ENCODE results near the gene MAPK8IP3.

The MAPK8IP3 gene

GRCh38 chr16:1776672-1776955 lies 70.6 kb downstream of the MAPK8IP3 start:
- no peak for DNase-seq

- no peak for DNase-seq
Observed at GRCh38 chr16:1776991-1777374, 71.0 kb downstream of the MAPK8IP3 start.

- peak; percentile 34 for DNase-seq
Observed at GRCh38 chr16:1777375-1778199, 71.6 kb downstream of the MAPK8IP3 start.

GRCh38 chr16:1778200-1779179 lies 72.5 kb downstream of the MAPK8IP3 start:
- DNase-seq: no peak

GRCh38 chr16:1779234-1779701 lies 73.3 kb downstream of the MAPK8IP3 start:
- DNase-seq: no peak

- DNase-seq: peak; percentile 41
Observed at GRCh38 chr16:1779741-1780676, 74.0 kb downstream of the MAPK8IP3 start.

- DNase-seq: no peak
Observed at GRCh38 chr16:1780677-1781072, 74.7 kb downstream of the MAPK8IP3 start.

GRCh38 chr16:1781254-1781653 lies 75.3 kb downstream of the MAPK8IP3 start:
- DNase-seq: no peak

- peak; percentile 34 for DNase-seq
Observed at GRCh38 chr16:1781758-1782407, 75.9 kb downstream of the MAPK8IP3 start.

- DNase-seq: peak; percentile 100
Observed at GRCh38 chr16:1782408-1783264, 76.6 kb downstream of the MAPK8IP3 start, which contains the start of the genes NUBP2 and SPSB3. Gene NUBP2, plus strand, starts transcription at chr16:1782960. Its CDS starts 61 bp downstream, at chr16:1783021. Gene SPSB3, minus strand, starts transcription at chr16:1782571. Its CDS starts 1,088 bp downstream, at chr16:1781483.

GRCh38 chr16:1784977-1785845 lies 79.2 kb downstream of the MAPK8IP3 start:
- no peak for DNase-seq

GRCh38 chr16:1785846-1786170 lies 79.8 kb downstream of the MAPK8IP3 start:
- no peak for DNase-seq

- no peak for DNase-seq
Observed at GRCh38 chr16:1786242-1787055, 80.5 kb downstream of the MAPK8IP3 start.

GRCh38 chr16:1787056-1787321 lies 81.0 kb downstream of the MAPK8IP3 start:
- no peak for DNase-seq

- no peak for DNase-seq
Observed at GRCh38 chr16:1787322-1788094, 81.5 kb downstream of the MAPK8IP3 start.

- no peak for DNase-seq
Observed at GRCh38 chr16:1788095-1788707, 82.2 kb downstream of the MAPK8IP3 start.

GRCh38 chr16:1788708-1789100 lies 82.7 kb downstream of the MAPK8IP3 start:
- no peak for DNase-seq

- no peak for DNase-seq
Observed at GRCh38 chr16:1789643-1790045, 83.6 kb downstream of the MAPK8IP3 start.
